Spleen (tissue), 11 donors: Measurements from ENCODE around the gene KRT83. TPM values are rescaled to one million over a fixed set of nuclear protein-coding genes. Genes with fewer than 3 reads are reported as not detected.
A peak's percentile ranks its signal among the peaks of the same experiment; 100 is the strongest.

Source experiments
- DNase-seq: peaks from one replicate; pipeline ENCODE4 v3.0.0-alpha.2; 2020
- H3K27ac ChIP-seq, 8 donors: fragments of 200-600 bp; sonication (generic) in 7 of 8; 1 replicate in 4 of 8; 2 replicates in 4 of 8; pipeline versions ENCODE4 v1.5.0 to v1.8.0; 2016 to 2021; ENCODE audit warnings: inconsistent platforms in 4 of 8, mild to moderate bottlenecking in 4 of 8, moderate library complexity in 1 of 8
- H3K27me3 ChIP-seq, 7 donors: fragments of 200-600 bp; sonication (generic) in 6 of 7; replicated peaks in 1 of 7; 1 replicate in 4 of 7; 2 replicates in 3 of 7; pipeline versions ENCODE4 v1.5.0 to v1.8.0; 2016 to 2021; ENCODE audit warnings: inconsistent platforms in 3 of 7, mild to moderate bottlenecking in 1 of 7
- H3K36me3 ChIP-seq, 6 donors: fragments of 200-600 bp; sonication (generic) in 5 of 6; 1 replicate in 4 of 6; 2 replicates in 2 of 6; pipeline versions ENCODE4 v1.5.0 to v1.8.0; 2016 to 2021; ENCODE audit warnings: inconsistent platforms in 2 of 6
- H3K4me1 ChIP-seq, 6 donors: fragments of 200-600 bp; sonication (generic) in 5 of 6; 1 replicate in 3 of 6; 2 replicates in 3 of 6; pipeline versions ENCODE4 v1.5.0 to v1.8.0; 2016 to 2021; ENCODE audit warnings: inconsistent platforms in 3 of 6
- H3K4me3 ChIP-seq, 8 donors: fragments of 200-600 bp; sonication (generic) in 7 of 8; 1 replicate in 4 of 8; 2 replicates in 4 of 8; pipeline versions ENCODE4 v1.5.0 to v1.8.0; 2016 to 2021; ENCODE audit warnings: inconsistent platforms in 4 of 8, mild to moderate bottlenecking in 4 of 8, moderate library complexity in 2 of 8
- H3K9me3 ChIP-seq, 8 donors: fragments of 200-600 bp; sonication (generic) in 7 of 8; 1 replicate in 4 of 8; 2 replicates in 4 of 8; pipeline versions ENCODE4 v1.5.0 to v1.8.0; 2016 to 2021; ENCODE audit warnings: inconsistent platforms in 4 of 8
- CTCF ChIP-seq, 11 experiments: fragments of 200-600 bp in 7 of 11; fragments of 450-650 bp in 4 of 11; sonication (generic) in 4 of 11; IDR thresholded peaks in 8 of 11; conservative IDR thresholded peaks in 3 of 11; 1 replicate in 7 of 11; 2 replicates in 4 of 11; pipeline versions ENCODE4 v1.4.0 to v1.8.0; 2016 to 2021; ENCODE audit warnings: antibody characterized with exemption in 11 of 11, inconsistent platforms in 4 of 11, mild to moderate bottlenecking in 1 of 11
- POLR2A ChIP-seq, 3 donors: fragments of 450-650 bp; IDR thresholded peaks; one replicate each; pipeline ENCODE4 v1.5.1; 2017; ENCODE audit warnings: antibody characterized with exemption in 3 of 3, mild to moderate bottlenecking in 1 of 3
- POLR2AphosphoS5 ChIP-seq, 3 donors: sonication (generic); formaldehyde crosslinking; IDR thresholded peaks; one replicate each; pipeline ENCODE4 v1.5.1; 2017; ENCODE audit warnings: antibody characterized with exemption in 3 of 3
- WGBS, 5 donors: extraction: QIAGEN DNeasy Blood & Tissue Kit in 3 of 5; methylation state at CpG; one replicate each; pipeline versions ENCODE4 v1.1.5 to v1.1.7; 2013 to 2018; 5-methylcytosine and 5-hydroxymethylcytosine counted together
- intact Hi-C: fragments of 100-400 bp; cut with DNase I; formaldehyde crosslinking; loops from one replicate; pipeline ENCODE4 v1.15.0; 2023; ENCODE audit warnings: low total_unique reads
- polyA plus RNA-seq, 3 donors: library from polyadenylated mRNA; stranded (reverse); fragments of 200-250 nt; gene quantifications; one replicate each; pipeline ENCODE4 v1.2.1, GENCODE V29; 2013
- total RNA-seq, 7 donors: library from RNA; depleted of rRNA in 3 of 7; stranded (reverse); fragments of >200 nt in 3 of 7; fragmentation: NEBNext Ultra II Directional in 4 of 7; extraction: Animal tissue kit (Norgen Biotek cat#: 25700) in 4 of 7; gene quantifications; one replicate each; pipeline versions ENCODE4 v1.1.0 to v1.2.1, GENCODE V29; 2016 to 2021
- donor health status: healthy with polysubstance abuse.
- donor health status: DM: no; HTN: no; CAD: no; lungs with moderate emphysema.
- donor health status: DM: no; HTN: no; CAD: no.
- donor health status: Bipolar disorder and iron deficiency.
- donor health status: healthy.
- donor health status: DM: no; HTN: no; CAD: no.
- donor health status: DM: yes; HTN: yes; CAD: no.

KRT83 gene
- total and polyA plus RNA-seq, 10 donors, result not detected

GRCh38 chr12:52350021-52350620, 28.9 kb upstream of the KRT83 start:
- TF ChIP-seq CTCF (IDR thresholded peaks at IDR 0.05 in 8 of 11, conservative IDR thresholded peaks at IDR 0.05 in 3 of 11) (no peak), POLR2A (IDR thresholded peaks at IDR 0.05) (no peak), POLR2AphosphoS5 (IDR thresholded peaks at IDR 0.05) (no peak)
- no peaks in the 10 kb centered on the region for H3K9me3 ChIP-seq
- 90 to 94% (median 91%) methylated on average over 8 of the region's 8 CpGs for WGBS, 5 donors
- peaks cover 0 to 31% (median 0%) of the 10 kb centered on the region in 7 donors for H3K27me3 ChIP-seq
- H3K36me3 ChIP-seq, result no peaks in the 10 kb centered on the region
- DNase-seq, result no peak
- intact Hi-C loops, result no loop called here
- peaks cover 0 to 23% (median 8%) of the 10 kb centered on the region in 6 donors for H3K4me1 ChIP-seq
- no peak overlapping the region for H3K4me3 ChIP-seq
- H3K27ac ChIP-seq, result no peak overlapping the region

- H3K9me3 ChIP-seq, result peaks cover 0 to under 1% (median 0%) of the 10 kb centered on the region in 8 donors
- DNase-seq, result no peak
- intact Hi-C loops, result no loop called here
- H3K4me1 ChIP-seq, result peaks cover 0 to 23% (median 8%) of the 10 kb centered on the region in 6 donors
- H3K36me3 ChIP-seq, result no peaks in the 10 kb centered on the region
- no peak overlapping the region for H3K4me3 ChIP-seq
- H3K27me3 ChIP-seq, result peaks cover 0 to 31% (median 0%) of the 10 kb centered on the region in 7 donors
- TF ChIP-seq CTCF (IDR thresholded peaks at IDR 0.05 in 8 of 11, conservative IDR thresholded peaks at IDR 0.05 in 3 of 11) (no peak), POLR2A (IDR thresholded peaks at IDR 0.05) (no peak), POLR2AphosphoS5 (IDR thresholded peaks at IDR 0.05) (no peak)
- 68 to 80% (median 76%) methylated on average over 6 of the region's 6 CpGs for WGBS, 5 donors
- no peak overlapping the region for H3K27ac ChIP-seq
Measured at GRCh38 chr12:52349196-52349595, 28.0 kb upstream of the KRT83 start.

DNA sequence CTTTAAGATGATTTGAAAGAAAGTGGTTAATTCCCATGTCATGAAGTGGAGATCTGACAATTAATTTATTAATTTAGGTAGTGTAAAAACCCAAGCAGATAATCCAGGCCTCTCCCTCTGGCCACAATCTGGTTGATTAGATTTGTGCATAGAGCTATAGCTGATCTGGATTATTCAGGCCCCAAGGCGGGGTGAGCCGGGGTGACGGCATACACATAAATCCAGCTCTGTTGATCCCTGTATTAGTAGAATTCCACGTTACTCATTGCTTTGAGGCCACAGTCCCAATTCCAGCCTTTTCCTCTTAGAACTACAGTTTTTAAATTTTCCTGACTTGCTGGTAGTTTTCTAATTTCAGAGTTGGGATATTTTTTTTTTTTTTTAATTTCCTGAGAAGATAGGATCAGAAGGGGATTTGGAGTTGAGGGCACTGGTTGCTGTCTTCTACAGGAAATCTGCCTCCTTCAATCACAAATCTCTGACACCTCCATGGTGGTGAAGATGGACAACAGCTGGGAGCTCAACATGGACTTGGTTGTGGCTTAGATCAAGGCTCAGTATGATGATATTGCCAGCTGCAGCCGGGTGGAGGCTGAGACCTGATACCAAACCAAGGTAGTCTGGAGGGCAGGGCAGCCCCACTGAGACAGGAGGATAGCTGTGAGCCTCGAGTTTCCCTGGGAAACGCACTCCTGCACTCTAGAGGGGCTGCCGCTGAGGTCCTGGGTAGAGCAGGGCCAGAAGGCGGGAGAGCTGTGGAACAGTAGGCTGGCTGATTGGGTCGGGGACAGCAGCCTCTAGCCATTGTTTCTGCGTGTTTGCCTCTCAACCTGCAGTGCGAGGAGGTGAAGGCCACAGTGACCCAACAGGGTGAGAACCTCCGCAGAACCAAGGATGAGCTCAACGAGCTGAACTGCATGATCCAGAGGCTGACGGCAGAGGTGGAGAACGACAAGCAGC, 26.6 kb upstream of the KRT83 start:
- no peak overlapping the region for H3K4me3 ChIP-seq
- peak; percentile 60 for DNase-seq
- TF ChIP-seq POLR2A (IDR thresholded peaks at IDR 0.05), result no peak
- no peak for TF ChIP-seq POLR2AphosphoS5 (IDR thresholded peaks at IDR 0.05)
- no peak for TF ChIP-seq CTCF (IDR thresholded peaks at IDR 0.05 in 8 of 11, conservative IDR thresholded peaks at IDR 0.05 in 3 of 11)
- H3K27ac ChIP-seq, result no peak overlapping the region
- intact Hi-C loops, result no loop called here
- H3K36me3 ChIP-seq, result no peaks in the 10 kb centered on the region
- WGBS, 5 donors, result 65 to 77% (median 76%) methylated on average over 14 to 16 of the region's 16 CpGs
- peaks cover 0 to 11% (median 0%) of the 10 kb centered on the region in 8 donors for H3K9me3 ChIP-seq
- peaks cover 0 to 23% (median 8%) of the 10 kb centered on the region in 6 donors for H3K4me1 ChIP-seq
- peaks cover 0 to 25% (median 0%) of the 10 kb centered on the region in 7 donors for H3K27me3 ChIP-seq

DNA sequence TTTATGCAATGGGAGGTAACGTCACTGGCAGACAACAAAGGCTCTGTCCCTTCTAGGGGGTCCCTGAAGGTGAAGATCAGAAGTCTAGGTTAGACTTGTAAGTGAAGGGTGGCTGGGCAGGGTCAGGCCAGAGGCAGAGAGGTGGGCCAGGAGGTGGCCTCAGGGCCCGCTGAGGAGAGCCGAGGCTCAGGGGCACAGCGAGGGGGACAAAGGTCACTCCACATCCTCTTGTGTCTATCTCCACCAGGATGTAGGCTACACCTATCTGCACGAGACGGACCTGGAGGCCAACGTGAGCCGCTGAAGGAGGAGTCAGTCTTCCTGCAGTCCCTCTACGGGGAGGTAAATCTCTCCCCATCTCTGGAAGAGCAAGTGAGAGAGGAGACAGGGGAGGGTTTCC, 25.8 kb upstream of the KRT83 start:
- Histone ChIP-seq H3K9me3 (peaks cover 0 to 11% (median 0%) of the 10 kb centered on the region in 8 donors), H3K27me3 (peaks cover 0 to 17% (median 0%) of the 10 kb centered on the region in 7 donors), H3K4me1 (peaks cover 0 to 16% (median 7%) of the 10 kb centered on the region in 6 donors), H3K27ac (no peak overlapping the region), H3K36me3 (no peaks in the 10 kb centered on the region), H3K4me3 (no peak overlapping the region)
- DNase-seq, result peak; percentile 57
- 62 to 77% (median 72%) methylated on average over 9 of the region's 9 CpGs for WGBS, 5 donors
- TF ChIP-seq CTCF (IDR thresholded peaks at IDR 0.05 in 8 of 11, conservative IDR thresholded peaks at IDR 0.05 in 3 of 11), result no peak
- no peak for TF ChIP-seq POLR2A (IDR thresholded peaks at IDR 0.05)
- no peak for TF ChIP-seq POLR2AphosphoS5 (IDR thresholded peaks at IDR 0.05)
- intact Hi-C loops, result no loop called here
